Heart left ventricle (tissue), 16 donors: ENCODE results near the gene LY6G6F. TPM values are rescaled to one million over a fixed set of nuclear protein-coding genes. Genes with fewer than 3 reads are reported as not detected.

Experiments used
- ATAC-seq, 4 donors: fragments of 200-7000 bp; cut with Tn5 transposase; one replicate each; pipeline ENCODE4 v1.9.1; 2020 to 2022; ENCODE audit warnings: moderate library complexity in 4 of 4, mild to moderate bottlenecking in 3 of 4, moderate number of reproducible peaks in 1 of 4
- DNase-seq, 5 donors: peaks; one replicate each; pipeline ENCODE4 v3.0.0-alpha.2; 2020
- H3K27ac ChIP-seq, 12 donors: fragments of 200-600 bp; sonication (generic) in 4 of 12; one replicate each; pipeline versions ENCODE4 v1.5.0 to v1.8.0; 2016 to 2022; ENCODE audit warnings: mild to moderate bottlenecking in 2 of 12
- H3K27me3 ChIP-seq, 9 donors: fragments of 200-600 bp; sonication (generic) in 2 of 9; one replicate each; pipeline versions ENCODE4 v1.5.1 to v1.8.0; 2016 to 2022; ENCODE audit warnings: mild to moderate bottlenecking in 3 of 9
- H3K36me3 ChIP-seq, 9 donors: fragments of 200-600 bp; sonication (generic) in 2 of 9; one replicate each; pipeline versions ENCODE4 v1.5.0 to v1.8.0; 2018 to 2022; ENCODE audit warnings: mild to moderate bottlenecking in 2 of 9
- H3K4me1 ChIP-seq, 12 donors: fragments of 200-600 bp; sonication (generic) in 4 of 12; one replicate each; pipeline versions ENCODE4 v1.5.0 to v1.8.0; 2016 to 2022; ENCODE audit warnings: mild to moderate bottlenecking in 3 of 12
- H3K4me3 ChIP-seq, 12 donors: fragments of 200-600 bp; sonication (generic) in 4 of 12; one replicate each; pipeline versions ENCODE4 v1.5.0 to v1.8.0; 2017 to 2022; ENCODE audit warnings: mild to moderate bottlenecking in 9 of 12, moderate library complexity in 4 of 12
- H3K9me3 ChIP-seq, 12 donors: fragments of 200-600 bp; sonication (generic) in 4 of 12; one replicate each; pipeline versions ENCODE4 v1.5.0 to v1.8.0; 2016 to 2022; ENCODE audit warnings: mild to moderate bottlenecking in 1 of 12
- CTCF ChIP-seq, 12 donors: fragments of 200-600 bp; sonication (generic) in 4 of 12; IDR thresholded peaks; one replicate each; pipeline versions ENCODE4 v1.5.0 to v1.8.0; 2018 to 2022; ENCODE audit warnings: antibody characterized with exemption in 12 of 12, mild to moderate bottlenecking in 5 of 12
- POLR2A ChIP-seq, 2 donors: fragments of 450-650 bp; IDR thresholded peaks; one replicate each; pipeline ENCODE4 v1.6.1; 2017; ENCODE audit warnings: antibody characterized with exemption in 2 of 2, mild to moderate bottlenecking in 2 of 2, moderate library complexity in 2 of 2
- WGBS, 4 donors: extraction: QIAGEN DNeasy Blood & Tissue Kit in 2 of 4; methylation state at CpG; one replicate each; pipeline versions ENCODE4 v1.1.5 to v1.1.7; 2013 to 2018; 5-methylcytosine and 5-hydroxymethylcytosine counted together
- intact Hi-C, 10 donors: fragments of 100-400 bp; cut with DNase I; formaldehyde crosslinking; loops; one replicate each; pipeline versions ENCODE4 v1.11.1 to v1.14.2; 2022
- polyA plus RNA-seq, 2 donors: library from polyadenylated mRNA; stranded (reverse); fragments of 200-250 nt; gene quantifications; one replicate each; pipeline ENCODE4 v1.2.3, GENCODE V29; 2013
- total RNA-seq, 9 donors: library from RNA; depleted of rRNA in 2 of 9; stranded (reverse); fragments of >200 nt in 2 of 9; fragmentation: NEBNext Ultra II Directional in 3 of 9; extraction: Animal tissue kit (Norgen Biotek cat#: 25700) in 3 of 9; gene quantifications; one replicate each; pipeline versions ENCODE4 v1.1.0 to v1.2.4, GENCODE V29; 2016 to 2023
- donor health status: ischemic (EF 13 %, LVEDD 7.1; RV severe dilation, severe dysfunction).
- donor health status: healthy with polysubstance abuse.
- donor health status: DM: no; HTN: yes; CAD: no.
- donor health status: DM: no; HTN: no; CAD: no.
- donor health status: ischemic (EF 25% LVEDD 6.9; RV normal size, moderate dysfunction).
- donor health status: ischemic (EF 25% LVEDD 5.7; RV mildly dilated, moderate dysfunction).
- donor health status: healthy.
- donor health status: DM: yes; HTN: yes; CAD: no.
- donor health status: ischemic (EF 35%, LVEDD 5.7; RV mildly dilated, moderate dysfunction).
- donor health status: nonischemic (EF 11% LVEDD 7.7; RV severe dilation, severe dysfunction).
- donor health status: DM: yes; HTN: yes; CAD: no.
- donor health status: PGD.
- donor health status: ischemic (EF 29% LVEDD 5.4; RV normal size, mild dysfunction).
- donor health status: nonischemic (EF 23%, LVEDD 6.1; RV moderate dilation, normal function).

Gene LY6G6F
- total and polyA plus RNA-seq, 11 donors: not detected

GRCh38 chr6:31710523-31711219 is 4.0 kb downstream of the LY6G6F start:
- WGBS, 4 donors: 53 to 63% (median 59%) methylated on average over 5 of the region's 5 CpGs
- Histone ChIP-seq H3K27me3 (no peaks in the 10 kb centered on the region), H3K27ac (no peak overlapping the region), H3K9me3 (no peaks in the 10 kb centered on the region), H3K4me1 (peaks cover 0 to 11% (median 0%) of the 10 kb centered on the region in 12 donors), H3K36me3 (no peaks in the 10 kb centered on the region), H3K4me3 (no peak overlapping the region)
- ATAC-seq: no peak
- intact Hi-C loops: no loop called here
- no peak for TF ChIP-seq CTCF (IDR thresholded peaks at IDR 0.05)
- TF ChIP-seq POLR2A (IDR thresholded peaks at IDR 0.05): no peak
- DNase-seq: no peak

- peaks cover 0 to 11% (median 0%) of the 10 kb centered on the region in 12 donors for H3K4me1 ChIP-seq
- 48 to 56% (median 54%) methylated on average over 8 of the region's 8 CpGs for WGBS, 4 donors
- TF ChIP-seq CTCF (IDR thresholded peaks at IDR 0.05): no peak
- no peak for TF ChIP-seq POLR2A (IDR thresholded peaks at IDR 0.05)
- DNase-seq (no peak), ATAC-seq (peak in 2 of 4 donors; percentile 36 to 51)
- no peaks in the 10 kb centered on the region for H3K9me3 ChIP-seq
- H3K4me3 ChIP-seq: no peak overlapping the region
- H3K36me3 ChIP-seq: no peaks in the 10 kb centered on the region
- no peaks in the 10 kb centered on the region for H3K27me3 ChIP-seq
- intact Hi-C loops: no loop called here
- H3K27ac ChIP-seq: no peak overlapping the region
These were observed 4.6 kb downstream of the LY6G6F start for GRCh38 chr6:31711233-31711632.

GRCh38 chr6:31712296-31712695 is 5.6 kb downstream of the LY6G6F start:
- no peak overlapping the region for H3K4me3 ChIP-seq
- H3K36me3 ChIP-seq: no peaks in the 10 kb centered on the region
- H3K27me3 ChIP-seq: no peaks in the 10 kb centered on the region
- no peaks in the 10 kb centered on the region for H3K9me3 ChIP-seq
- TF ChIP-seq CTCF (IDR thresholded peaks at IDR 0.05): peak in 8 of 12 donors; percentile 13 to 38 (median 16)
- no peak for TF ChIP-seq POLR2A (IDR thresholded peaks at IDR 0.05)
- H3K27ac ChIP-seq: no peak overlapping the region
- peaks cover 0 to 11% (median 0%) of the 10 kb centered on the region in 12 donors for H3K4me1 ChIP-seq
- 75 to 85% (median 81%) methylated on average over 8 of the region's 8 CpGs for WGBS, 4 donors
- ATAC-seq (peak; percentile 61 to 78 (median 76)), DNase-seq (peak in 1 of 5 donors; percentile 52)
- intact Hi-C loops: no loop called here

- no peak overlapping the region for H3K4me3 ChIP-seq
- peak in 1 of 5 donors; percentile 1 for DNase-seq
- no peak for ATAC-seq
- H3K4me1 ChIP-seq: peaks cover 0 to 11% (median 0%) of the 10 kb centered on the region in 12 donors
- intact Hi-C loops: no loop called here
- 63 to 72% (median 67%) methylated on average over 3 to 4 of the region's 4 CpGs for WGBS, 4 donors
- TF ChIP-seq CTCF (IDR thresholded peaks at IDR 0.05) (no peak), POLR2A (IDR thresholded peaks at IDR 0.05) (no peak)
- H3K27ac ChIP-seq: no peak overlapping the region
- H3K36me3 ChIP-seq: no peaks in the 10 kb centered on the region
- no peaks in the 10 kb centered on the region for H3K9me3 ChIP-seq
- no peaks in the 10 kb centered on the region for H3K27me3 ChIP-seq
These were observed 6.8 kb downstream of the LY6G6F start for GRCh38 chr6:31713465-31713864.
